ENCODE measurements around the gene CNGA4. TPM values are rescaled to one million over a fixed set of nuclear protein-coding genes. Genes with fewer than 3 reads are reported as not detected.

CNGA4 gene
- total and polyA plus RNA-seq, 2 experiments from 2014 or later = 0.39 to 0.83 TPM

GRCh38 chr11:6263662-6264061 lies 24.8 kb downstream of the CNGA4 start:
- Histone ChIP-seq H3K9me3 (ENCODE audit: low read depth) (no peaks in the 10 kb centered on the region), H3K27me3 (no peaks in the 10 kb centered on the region), H3K4me3 (no peak overlapping the region), H3K27ac (no peak overlapping the region), H3K4me1 (ENCODE audit: low read depth) (no peaks in the 10 kb centered on the region), H3K36me3 (no peaks in the 10 kb centered on the region)
- no peak for DNase-seq (ENCODE audit: low read depth in 1 of 2, low spot score in 1 of 2)
- no peak for TF ChIP-seq CTCF (IDR thresholded peaks at IDR 0.05; ENCODE audit: low read depth, low read length)

GRCh38 chr11:6268820-6269219 lies 29.9 kb downstream of the CNGA4 start:
- H3K36me3 ChIP-seq = no peaks in the 10 kb centered on the region

GRCh38 chr11:6269994-6270393 lies 31.1 kb downstream of the CNGA4 start:
- no peaks in the 10 kb centered on the region for H3K9me3 ChIP-seq (ENCODE audit: low read depth)
- no peaks in the 10 kb centered on the region for H3K27me3 ChIP-seq
- no peaks in the 10 kb centered on the region for H3K36me3 ChIP-seq
- DNase-seq (ENCODE audit: low read depth in 1 of 2, low spot score in 1 of 2) = no peak
- peaks cover 31% of the 10 kb centered on the region for H3K4me1 ChIP-seq (ENCODE audit: low read depth)
- peak; percentile 13 for TF ChIP-seq CTCF (IDR thresholded peaks at IDR 0.05; ENCODE audit: low read depth, low read length)
- H3K27ac ChIP-seq = no peak overlapping the region
- H3K4me3 ChIP-seq = no peak overlapping the region

More at GRCh38 chr11:6268820-6269219, 29.9 kb downstream of the CNGA4 start:
- no peak for TF ChIP-seq CTCF (IDR thresholded peaks at IDR 0.05; ENCODE audit: low read depth, low read length)
- Histone ChIP-seq H3K27ac (no peak overlapping the region), H3K9me3 (ENCODE audit: low read depth) (no peaks in the 10 kb centered on the region), H3K27me3 (no peaks in the 10 kb centered on the region), H3K4me1 (ENCODE audit: low read depth) (peaks cover 25% of the 10 kb centered on the region), H3K4me3 (no peak overlapping the region)
- DNase-seq (ENCODE audit: low read depth in 1 of 2, low spot score in 1 of 2) = no peak

GRCh38 chr11:6270584-6271246 lies 31.8 kb downstream of the CNGA4 start:
- no peaks in the 10 kb centered on the region for H3K36me3 ChIP-seq
- no peak for TF ChIP-seq CTCF (IDR thresholded peaks at IDR 0.05; ENCODE audit: low read depth, low read length)

GRCh38 chr11:6271598-6271997 lies 32.7 kb downstream of the CNGA4 start:
- peak overlapping the region; percentile 74 for H3K27ac ChIP-seq
- no peak overlapping the region for H3K4me3 ChIP-seq
- no peak for TF ChIP-seq CTCF (IDR thresholded peaks at IDR 0.05; ENCODE audit: low read depth, low read length)
- no peaks in the 10 kb centered on the region for H3K36me3 ChIP-seq
- no peaks in the 10 kb centered on the region for H3K9me3 ChIP-seq (ENCODE audit: low read depth)
- H3K27me3 ChIP-seq = no peaks in the 10 kb centered on the region
- peaks cover 31% of the 10 kb centered on the region for H3K4me1 ChIP-seq (ENCODE audit: low read depth)
- peak in 1 of 2 donors; percentile 20 for DNase-seq (ENCODE audit: low read depth in 1 of 2, low spot score in 1 of 2)

More at GRCh38 chr11:6270584-6271246, 31.8 kb downstream of the CNGA4 start:
- H3K4me1 ChIP-seq (ENCODE audit: low read depth) = peaks cover 31% of the 10 kb centered on the region
- no peaks in the 10 kb centered on the region for H3K9me3 ChIP-seq (ENCODE audit: low read depth)
- DNase-seq (ENCODE audit: low read depth in 1 of 2, low spot score in 1 of 2) = no peak
- no peak overlapping the region for H3K27ac ChIP-seq
- no peak overlapping the region for H3K4me3 ChIP-seq
- H3K27me3 ChIP-seq = no peaks in the 10 kb centered on the region

Data from cardiac muscle cell (in vitro differentiated cells and primary cell).